GM18502 (cell line): ENCODE results near the gene ISX.

Source experiments
- ATAC-seq: cut with Tn5 transposase; IDR thresholded peaks from one replicate; pipeline ENCODE4 v1.9.1; 2021; ENCODE audit warnings: mild to moderate bottlenecking; ENCODE audit not compliant: unreplicated experiment, poor library complexity

Gene ISX

GRCh38 chr22:35103761-35104160 is 37.8 kb downstream of the ISX start:
- no peak for ATAC-seq

GRCh38 chr22:35104491-35104890 is 38.5 kb downstream of the ISX start:
- ATAC-seq, result no peak

GRCh38 chr22:35109616-35110015 is 43.7 kb downstream of the ISX start:
- no peak for ATAC-seq

GRCh38 chr22:35111244-35111643 is 45.3 kb downstream of the ISX start:
- no peak for ATAC-seq

- ATAC-seq, result no peak
Observed at GRCh38 chr22:35113341-35113740, 47.4 kb downstream of the ISX start.

GRCh38 chr22:35114131-35114980 is 48.4 kb downstream of the ISX start:
- no peak for ATAC-seq

- no peak for ATAC-seq
Observed at GRCh38 chr22:35115515-35115914, 49.6 kb downstream of the ISX start.

GRCh38 chr22:35116269-35116668 is 50.3 kb downstream of the ISX start:
- ATAC-seq, result no peak

- no peak for ATAC-seq
Observed at GRCh38 chr22:35116817-35117216, 50.9 kb downstream of the ISX start.

GRCh38 chr22:35119494-35119893 is 53.5 kb downstream of the ISX start:
- no peak for ATAC-seq

- no peak for ATAC-seq
Observed at GRCh38 chr22:35124691-35125219, 58.8 kb downstream of the ISX start.

- ATAC-seq, result peak; percentile 58
Observed at GRCh38 chr22:35126993-35127392, 61.0 kb downstream of the ISX start.

GRCh38 chr22:35128637-35129036 is 62.7 kb downstream of the ISX start:
- ATAC-seq, result peak; percentile 55

- no peak for ATAC-seq
Observed at GRCh38 chr22:35131525-35132000, 65.6 kb downstream of the ISX start.

- no peak for ATAC-seq
Observed at GRCh38 chr22:35132568-35132967, 66.6 kb downstream of the ISX start.

GRCh38 chr22:35133702-35134380 is 67.9 kb downstream of the ISX start:
- ATAC-seq, result no peak

GRCh38 chr22:35134637-35135036 is 68.7 kb downstream of the ISX start:
- no peak for ATAC-seq

GRCh38 chr22:35135165-35135564 is 69.2 kb downstream of the ISX start:
- ATAC-seq, result no peak
